Vagina (tissue), 2 donors: ENCODE results near the gene BSPRY.

Source experiments
- CTCF ChIP-seq, 3 experiments: fragments of 450-650 bp in 2 of 3; fragments of 200-600 bp in 1 of 3; sonication (generic) in 1 of 3; IDR thresholded peaks; one replicate each; pipeline ENCODE4 v1.5.1; 2017 to 2019; ENCODE audit warnings: antibody characterized with exemption in 3 of 3, mild to moderate bottlenecking in 2 of 3, moderate library complexity in 2 of 3
- POLR2AphosphoS5 ChIP-seq, 2 donors: sonication (generic); formaldehyde crosslinking; IDR thresholded peaks; one replicate each; pipeline ENCODE4 v1.9.0; 2017; ENCODE audit warnings: antibody characterized with exemption in 2 of 2, mild to moderate bottlenecking in 2 of 2, low read depth in 1 of 2; ENCODE audit not compliant: insufficient read depth in 1 of 2

GRCh38 chr9:113352411-113352810, 3.1 kb downstream of the BSPRY start:
- TF ChIP-seq CTCF (IDR thresholded peaks at IDR 0.05) (no peak), POLR2AphosphoS5 (IDR thresholded peaks at IDR 0.05; ENCODE audit: insufficient read depth in 1 of 2, low read depth in 1 of 2) (no peak)
